ENCODE results near the gene TMEM165.

DNA sequence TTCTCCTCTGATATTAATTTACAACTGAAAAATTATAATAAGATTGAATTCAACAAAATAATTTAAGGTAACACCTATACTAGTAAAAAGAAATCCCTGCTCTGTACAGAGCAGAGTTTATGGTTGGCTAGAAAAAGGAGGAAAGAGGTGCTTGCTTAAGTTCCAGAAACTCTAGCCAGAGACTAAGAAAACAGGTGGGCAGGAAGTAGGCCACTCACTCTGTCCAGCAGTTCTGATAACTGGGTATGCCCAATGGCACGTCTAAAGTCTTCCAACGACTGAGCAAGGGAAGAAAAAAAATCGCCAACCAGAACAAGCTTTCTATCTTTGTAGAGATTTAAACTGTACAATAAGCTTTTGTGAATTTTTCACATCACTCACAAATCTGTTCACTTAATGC, 42.1 kb downstream of the TMEM165 start:
- TF ChIP-seq, protein P1, sequence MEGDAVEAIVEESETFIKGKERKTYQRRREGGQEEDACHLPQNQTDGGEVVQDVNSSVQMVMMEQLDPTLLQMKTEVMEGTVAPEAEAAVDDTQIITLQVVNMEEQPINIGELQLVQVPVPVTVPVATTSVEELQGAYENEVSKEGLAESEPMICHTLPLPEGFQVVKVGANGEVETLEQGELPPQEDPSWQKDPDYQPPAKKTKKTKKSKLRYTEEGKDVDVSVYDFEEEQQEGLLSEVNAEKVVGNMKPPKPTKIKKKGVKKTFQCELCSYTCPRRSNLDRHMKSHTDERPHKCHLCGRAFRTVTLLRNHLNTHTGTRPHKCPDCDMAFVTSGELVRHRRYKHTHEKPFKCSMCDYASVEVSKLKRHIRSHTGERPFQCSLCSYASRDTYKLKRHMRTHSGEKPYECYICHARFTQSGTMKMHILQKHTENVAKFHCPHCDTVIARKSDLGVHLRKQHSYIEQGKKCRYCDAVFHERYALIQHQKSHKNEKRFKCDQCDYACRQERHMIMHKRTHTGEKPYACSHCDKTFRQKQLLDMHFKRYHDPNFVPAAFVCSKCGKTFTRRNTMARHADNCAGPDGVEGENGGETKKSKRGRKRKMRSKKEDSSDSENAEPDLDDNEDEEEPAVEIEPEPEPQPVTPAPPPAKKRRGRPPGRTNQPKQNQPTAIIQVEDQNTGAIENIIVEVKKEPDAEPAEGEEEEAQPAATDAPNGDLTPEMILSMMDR (IDR thresholded peaks at IDR 0.05) = no peak
- TF ChIP-seq POLR2A (IDR thresholded peaks at IDR 0.05) = no peak

Measured in body of pancreas (tissue), 4 donors.